ENCODE results near the gene SSR2.
"Not testable (repeated sequence)": the region's sequence is repeated elsewhere in the genome, so short reads cannot be mapped to it uniquely, and the experiment has no call there.

Gene SSR2

DNA sequence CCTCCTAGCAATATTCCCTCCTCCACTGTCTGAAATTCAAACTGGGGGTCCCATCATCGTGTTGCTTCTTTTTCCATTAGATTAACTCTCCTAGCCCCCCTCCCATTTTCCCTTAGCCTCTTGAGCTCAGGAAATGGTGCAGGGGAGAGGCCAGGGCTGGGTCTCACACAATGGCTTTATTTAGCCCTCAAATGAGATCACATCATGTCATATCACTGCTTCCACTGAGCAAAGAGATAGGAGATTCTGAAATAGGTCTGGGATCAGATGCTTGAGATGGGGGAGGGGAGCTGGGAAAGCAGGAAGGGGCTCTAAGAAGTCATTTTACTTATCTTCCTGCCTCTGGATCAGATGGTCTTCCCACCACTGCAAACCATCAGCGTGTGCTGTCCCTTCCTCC lies 24.6 kb downstream of the SSR2 start:
- DNase-seq (ENCODE audit: low read depth in 3 of 3): no peak

GRCh38 chr1:155993595-155993994 lies 27.2 kb downstream of the SSR2 start:
- no peak for DNase-seq (ENCODE audit: low read depth in 3 of 3)

GRCh38 chr1:155990005-155990739 lies 30.6 kb downstream of the SSR2 start:
- DNase-seq (ENCODE audit: low read depth in 3 of 3): no peak

DNA sequence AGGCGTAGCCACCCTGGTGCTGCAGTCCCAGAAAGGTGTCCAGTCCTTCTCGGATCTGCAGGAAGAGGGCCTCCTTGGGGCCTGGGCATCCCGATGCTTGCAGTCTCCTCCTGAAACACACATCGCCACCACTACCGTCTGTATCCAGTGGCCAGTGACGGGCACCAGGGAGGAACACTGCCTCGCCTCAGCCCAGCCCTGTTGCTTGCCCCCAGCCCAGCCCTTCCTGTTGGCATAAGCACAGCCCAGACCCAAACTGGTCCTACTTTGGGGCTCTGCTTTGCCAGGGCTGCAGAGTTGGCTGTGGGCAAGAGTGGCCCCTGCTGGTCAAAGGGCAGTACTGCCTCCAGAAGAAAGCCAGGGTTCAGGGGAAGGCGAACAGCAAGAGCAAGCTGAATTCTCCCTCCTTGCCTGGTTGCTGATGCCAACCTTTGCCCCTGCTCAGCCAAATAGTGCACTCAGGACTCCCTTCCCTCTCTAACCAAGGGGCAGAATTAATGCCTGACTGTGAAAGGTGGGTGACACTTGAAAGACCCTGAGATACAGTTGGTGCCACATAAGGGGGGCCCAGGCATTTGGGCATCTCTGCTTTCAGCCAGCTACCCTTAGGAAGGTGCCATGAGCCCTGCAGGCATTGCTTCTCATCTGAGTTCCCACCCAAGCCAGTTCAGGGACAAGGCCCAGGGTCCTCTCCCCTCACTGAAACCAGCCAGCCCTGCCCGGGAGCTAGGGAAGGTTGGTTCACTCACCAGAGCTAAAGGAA lies 31.3 kb downstream of the SSR2 start:
- DNase-seq (ENCODE audit: low read depth in 3 of 3): peak; percentile 60 to 70 (median 62)

- not testable (repeated sequence) for DNase-seq (ENCODE audit: low read depth in 3 of 3)
Measured at GRCh38 chr1:155984903-155985645, 35.7 kb downstream of the SSR2 start.

- DNase-seq (ENCODE audit: low read depth in 3 of 3): no peak
Measured at GRCh38 chr1:155984341-155984740, 36.4 kb downstream of the SSR2 start.

GRCh38 chr1:155983191-155984024 lies 37.3 kb downstream of the SSR2 start:
- DNase-seq (ENCODE audit: low read depth in 3 of 3): no peak

DNA sequence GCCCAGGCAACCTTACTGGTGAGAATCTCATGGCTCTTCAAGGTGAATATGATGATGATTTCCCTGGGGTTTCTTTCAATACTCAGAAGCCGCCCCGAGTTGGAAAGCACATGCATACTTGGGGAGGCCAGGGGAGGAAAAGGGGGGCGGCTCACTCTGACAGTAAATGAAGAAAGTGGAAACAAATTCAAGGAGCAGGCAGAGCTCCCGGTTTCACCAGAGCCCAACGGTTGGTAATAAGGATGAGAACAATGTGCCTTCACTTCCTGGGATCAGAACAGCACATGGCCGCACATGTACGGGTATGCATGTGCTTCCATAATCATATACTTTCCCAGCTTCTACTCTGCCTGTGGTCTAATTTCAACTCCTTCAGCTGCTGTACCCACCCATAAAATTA lies 38.6 kb downstream of the SSR2 start:
- DNase-seq (ENCODE audit: low read depth in 3 of 3): no peak

GRCh38 chr1:155981266-155982088 lies 39.3 kb downstream of the SSR2 start:
- no peak for DNase-seq (ENCODE audit: low read depth in 3 of 3)

DNA sequence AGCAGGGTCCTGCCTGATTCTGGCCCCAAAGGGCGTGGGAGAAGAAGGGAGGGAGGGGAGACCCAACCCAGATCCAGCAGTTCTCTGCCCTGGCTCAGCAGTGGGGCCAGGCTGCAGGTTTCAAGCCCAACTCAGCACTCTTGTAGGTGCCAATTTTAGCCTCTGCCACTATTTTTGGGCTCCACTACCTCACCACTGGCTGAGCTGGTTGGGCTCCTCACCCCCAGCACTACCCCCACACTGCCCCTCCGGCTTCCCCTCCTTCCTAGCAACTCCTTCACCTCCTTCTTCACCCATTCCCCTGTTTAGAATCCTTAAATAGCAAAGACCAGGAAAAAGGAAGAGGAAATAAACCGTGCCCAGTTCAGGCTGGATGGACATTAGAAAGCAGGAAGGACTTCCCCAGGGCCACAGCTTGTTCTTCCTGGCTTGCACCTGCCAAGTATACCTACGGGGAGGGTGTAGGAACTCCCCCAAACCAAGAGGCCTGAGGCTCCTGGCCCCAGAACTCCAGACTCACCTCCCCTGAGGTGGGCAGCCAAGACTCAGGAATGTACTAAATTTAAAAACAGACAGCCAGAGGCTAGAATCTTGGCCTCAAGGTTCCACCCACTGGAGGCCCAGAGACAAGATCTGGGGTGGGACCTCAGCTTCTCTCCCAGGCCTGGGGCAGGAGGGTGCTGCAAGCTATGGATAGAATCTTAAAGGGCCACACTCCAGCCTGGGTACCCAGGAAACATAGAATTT lies 41.0 kb downstream of the SSR2 start:
- no peak for DNase-seq (ENCODE audit: low read depth in 3 of 3)

DNA sequence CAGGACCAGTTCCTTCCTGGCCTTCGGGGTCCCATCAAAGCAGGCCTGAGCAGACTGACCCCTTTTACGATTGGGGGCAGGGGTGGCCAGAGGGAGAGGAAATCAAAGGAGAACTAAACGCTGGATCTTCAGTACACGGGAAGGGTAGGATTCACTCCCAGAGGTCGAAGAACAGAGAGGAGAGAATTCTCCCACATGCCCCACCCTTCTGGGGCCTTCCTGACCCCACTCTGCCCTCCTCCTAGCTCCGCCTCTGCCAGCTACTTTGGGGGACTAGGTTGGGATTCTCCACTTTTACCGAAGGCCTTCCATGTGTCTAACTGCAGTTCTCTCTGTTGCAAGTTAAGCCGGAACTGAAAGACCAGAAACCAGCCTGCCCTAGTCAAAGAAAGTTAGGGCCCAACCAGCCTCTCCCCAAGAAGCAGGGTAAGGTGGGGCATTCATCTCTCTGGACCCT lies 41.8 kb downstream of the SSR2 start:
- DNase-seq (ENCODE audit: low read depth in 3 of 3): no peak

DNA sequence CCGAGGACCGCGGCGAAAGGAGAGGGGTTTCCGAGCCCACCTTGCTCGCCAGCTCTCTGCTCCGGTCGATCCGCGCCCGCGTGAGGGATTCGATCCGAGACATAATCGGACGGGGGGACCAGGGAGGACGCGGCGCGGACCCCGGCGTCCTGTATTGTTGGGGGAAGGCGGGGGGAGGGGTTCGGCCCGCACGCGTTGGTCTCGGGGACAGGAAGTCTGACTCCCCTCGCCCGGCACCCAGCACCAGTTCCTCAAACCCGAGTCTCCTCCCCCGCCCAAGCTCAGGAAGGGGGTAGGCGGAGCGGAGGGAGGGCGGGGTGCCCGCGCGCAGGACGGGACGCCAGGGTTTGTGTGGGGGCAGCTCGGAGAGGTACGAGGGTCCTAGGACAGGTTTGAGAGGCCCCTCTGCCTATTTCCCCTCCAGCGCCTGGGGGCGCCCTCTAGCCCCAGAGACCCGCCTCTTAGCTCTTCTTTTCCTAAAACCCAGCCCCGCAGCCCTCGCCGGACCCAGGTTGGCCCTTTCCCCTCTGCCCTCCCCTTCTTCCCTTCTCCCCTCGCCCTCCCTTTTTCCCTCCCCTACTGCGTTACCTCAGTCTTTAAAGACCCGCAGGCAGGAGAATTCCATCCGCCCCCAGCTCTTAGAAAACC lies 42.3 kb downstream of the SSR2 start, which contains the start of gene ARHGEF2:
TSS of gene ARHGEF2 (minus strand) at position 223 of the 648 bp plus-strand sequence. CDS start at position 103, 120 bp downstream.
- DNase-seq (ENCODE audit: low read depth in 3 of 3): peak; percentile 56 to 80 (median 70)

GRCh38 chr1:155977690-155978324 lies 42.9 kb downstream of the SSR2 start:
- peak; percentile 43 to 61 (median 58) for DNase-seq (ENCODE audit: low read depth in 3 of 3)

DNA sequence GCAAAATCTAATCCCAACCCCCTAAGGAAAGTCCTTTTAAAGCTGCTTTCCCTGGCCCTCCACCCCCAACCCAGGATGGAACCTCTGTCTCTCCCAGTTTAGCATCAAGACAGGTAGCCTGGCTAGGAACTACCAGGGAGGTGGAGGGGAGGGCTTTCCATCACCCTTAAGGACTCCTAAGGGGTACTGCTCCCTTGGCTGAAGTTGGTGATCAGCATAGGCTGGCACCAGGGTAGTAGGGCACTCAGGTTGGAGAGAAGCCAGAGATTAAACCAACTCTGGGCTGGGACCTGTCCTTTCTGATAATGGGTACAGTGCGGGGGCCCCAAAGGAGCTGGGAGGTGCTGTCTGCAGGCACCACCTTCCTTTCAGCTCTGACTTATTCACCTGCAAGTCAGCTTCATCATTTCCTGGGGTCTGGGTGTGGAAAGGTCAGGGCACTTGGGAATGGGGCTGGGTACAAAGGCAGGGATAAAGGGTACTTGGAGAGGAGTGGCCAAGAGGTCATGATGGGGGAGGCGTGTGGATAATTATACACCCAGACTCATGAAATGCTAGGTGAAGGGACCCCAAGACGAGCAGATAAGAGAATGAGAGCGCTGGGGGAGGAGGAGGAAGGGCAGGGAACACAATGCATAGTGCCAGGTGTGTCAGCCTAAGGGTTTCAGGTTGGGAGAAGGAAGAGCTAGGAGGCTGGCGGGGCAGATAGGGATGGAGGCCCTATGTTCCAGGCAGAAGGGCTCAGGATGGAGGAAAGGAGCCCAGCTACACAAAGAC lies 43.6 kb downstream of the SSR2 start:
- DNase-seq (ENCODE audit: low read depth in 3 of 3): no peak

DNA sequence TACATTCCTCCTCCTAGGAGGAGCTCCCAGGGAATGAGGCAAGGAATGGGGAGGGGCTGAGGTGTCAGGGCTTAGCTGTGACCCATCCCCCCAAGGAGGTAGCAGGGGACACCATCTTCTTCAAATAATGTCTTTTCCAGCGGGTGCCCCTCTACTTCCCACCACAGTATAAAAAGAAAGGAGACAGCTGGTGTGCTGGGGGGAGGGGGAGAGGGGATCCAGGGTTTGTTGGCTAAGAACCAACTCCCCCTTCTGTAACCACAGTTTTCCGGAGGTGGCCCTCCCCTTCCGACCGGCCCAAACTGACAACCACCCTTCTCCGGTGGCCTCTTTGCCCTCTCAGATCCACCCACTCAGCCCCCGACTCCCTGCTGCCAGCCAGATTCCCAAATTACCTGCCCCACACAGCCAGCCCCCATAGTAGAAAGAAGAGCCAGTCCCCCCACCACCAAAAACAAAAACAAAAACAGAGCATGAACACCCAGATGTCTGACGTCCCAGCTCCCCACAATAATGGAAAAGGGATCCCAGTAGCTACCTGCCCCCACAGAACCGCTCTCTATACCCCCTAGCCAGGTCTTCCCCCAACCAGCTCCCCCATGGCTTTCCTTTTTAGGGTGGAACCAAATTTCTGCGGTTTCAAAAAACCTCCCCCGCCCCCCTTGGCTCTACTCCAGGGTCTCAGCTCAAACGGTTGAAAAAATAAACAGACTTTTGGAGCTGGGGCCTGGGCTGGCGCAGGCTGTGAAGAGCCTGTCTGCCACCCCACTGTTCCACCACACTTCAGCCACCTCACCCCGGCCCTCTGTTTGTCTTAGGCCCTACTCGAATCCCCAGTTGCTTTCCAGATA lies 44.5 kb downstream of the SSR2 start:
- DNase-seq (ENCODE audit: low read depth in 3 of 3): no peak

GRCh38 chr1:155975375-155976061 lies 45.2 kb downstream of the SSR2 start:
- no peak for DNase-seq (ENCODE audit: low read depth in 3 of 3)

Data from stimulated activated CD4-positive, alpha-beta T cell treated with anti-CD3 and anti-CD28 coated beads, TNF-alpha, amount 100 ng/mL, for 48 hours (primary cell).